PC-3 (cell line): ENCODE results near the gene SULT2B1. TPM values are rescaled to one million over a fixed set of nuclear protein-coding genes. Genes with fewer than 3 reads are reported as not detected.

Source experiments
- ATAC-seq: fragments of 200-7000 bp; cut with Tn5 transposase; 2 replicates; pipeline ENCODE4 v1.9.1; 2020; ENCODE audit warnings: mild to moderate bottlenecking, moderate library complexity
- BruUV-seq: library from RNA; stranded (reverse); fragments of 400-500 nt; replicated peaks from 2 replicates; lab custom pipeline; 2021; lab: Mats Ljungman, UMichigan
- CTCF ChIA-PET: fragments of 300-600 bp; sonication (Branson Sonifier 250); formaldehyde crosslinking; loops from one replicate; lab custom pipeline; 2022; ENCODE audit warnings: antibody characterized with exemption; lab: Charles Lee
- POLR2A ChIA-PET: fragments of 300-600 bp; sonication (Branson Sonifier 250); formaldehyde crosslinking; loops from one replicate; lab custom pipeline; 2022; ENCODE audit warnings: antibody characterized with exemption; ENCODE audit not compliant: unreplicated experiment; lab: Charles Lee
- DNase-seq: peaks from one replicate; pipeline ENCODE4 v3.0.0-alpha.2; 2015
- H2AFZ ChIP-seq: fragments of 300-600 bp; sonication (generic); 2 replicates; pipeline ENCODE4 v1.6.0; 2016; ENCODE audit warnings: antibody characterized with exemption, low read length
- H3F3A ChIP-seq: fragments of 300-600 bp; sonication (generic); one replicate; pipeline ENCODE4 v1.6.0; 2017; ENCODE audit warnings: antibody characterized with exemption, low read length, control low read depth, mild to moderate bottlenecking; ENCODE audit not compliant: unreplicated experiment
- H3K27ac ChIP-seq: fragments of 300-600 bp; sonication (generic); 2 replicates; pipeline ENCODE4 v1.5.1; 2016; ENCODE audit warnings: mild to moderate bottlenecking, low read length
- H3K27me3 ChIP-seq: fragments of 300-600 bp; sonication (generic); 2 replicates; pipeline ENCODE4 v1.6.1; 2016; ENCODE audit warnings: low read length, mixed read lengths
- H3K36me3 ChIP-seq: fragments of 300-600 bp; sonication (generic); 2 replicates; pipeline ENCODE4 v1.6.1; 2016; ENCODE audit warnings: low read depth, mixed run types, low read length, mixed read lengths
- H3K4me1 ChIP-seq: fragments of 300-600 bp; sonication (generic); 2 replicates; pipeline ENCODE4 v1.5.1; 2016; ENCODE audit warnings: low read length; ENCODE audit not compliant: insufficient read depth
- H3K4me2 ChIP-seq: fragments of 300-600 bp; sonication (generic); 2 replicates; pipeline ENCODE4 v1.6.0; 2016; ENCODE audit warnings: low read length
- H3K4me3 ChIP-seq: fragments of 300-600 bp; sonication (generic); 2 replicates; pipeline ENCODE4 v1.5.1; 2016; ENCODE audit warnings: mild to moderate bottlenecking, low read length, mixed read lengths
- H3K79me2 ChIP-seq: fragments of 300-600 bp; sonication (generic); 2 replicates; pipeline ENCODE4 v1.6.1; 2017; ENCODE audit warnings: low read length, mixed read lengths
- H3K9ac ChIP-seq: fragments of 300-600 bp; sonication (generic); 2 replicates; pipeline ENCODE4 v1.6.0; 2016; ENCODE audit warnings: mild to moderate bottlenecking, low read length
- H3K9me2 ChIP-seq: fragments of 300-600 bp; sonication (generic); replicated peaks from 2 replicates; pipeline ENCODE4 v1.6.1; 2016; ENCODE audit warnings: mixed run types, low read length, mixed read lengths
- H3K9me3 ChIP-seq: fragments of 300-600 bp; sonication (generic); 2 replicates; pipeline ENCODE4 v1.6.1; 2016; ENCODE audit warnings: low read length, mixed read lengths
- H4K20me1 ChIP-seq: fragments of 300-600 bp; sonication (generic); 2 replicates; pipeline ENCODE4 v1.6.1; 2016; ENCODE audit warnings: low read length, mixed read lengths
- CTCF ChIP-seq: fragments of 300-600 bp; sonication (generic); conservative IDR thresholded peaks from 2 replicates; pipeline ENCODE4 v1.5.1; 2017; ENCODE audit warnings: antibody characterized with exemption, low read depth, mild to moderate bottlenecking, low read length
- EZH2 ChIP-seq: fragments of 300-600 bp; sonication (generic); IDR thresholded peaks from one replicate; pipeline ENCODE4 v1.6.1; 2017; ENCODE audit warnings: antibody characterized with exemption, mild to moderate bottlenecking, low read length; ENCODE audit not compliant: unreplicated experiment
- EZH2phosphoT487 ChIP-seq: fragments of 300-600 bp; sonication (generic); IDR thresholded peaks from 2 replicates; pipeline ENCODE4 v1.6.1; 2018; ENCODE audit warnings: mild to moderate bottlenecking, antibody characterized with exemption, low read length, borderline replicate concordance
- intact Hi-C: fragments of 100-400 bp; cut with micrococcal nuclease; formaldehyde crosslinking; loops from 2 replicates; pipeline ENCODE4 v1.9.0; 2023
- total RNA-seq: library from RNA; depleted of rRNA; stranded (reverse); fragments of >200 nt; gene quantifications from 2 replicates; pipeline ENCODE4 v1.2.3, GENCODE V29; 2014

The SULT2B1 gene
- total RNA-seq, 1 experiment from 2014 or later: 6.7 TPM

- CTCF ChIA-PET: no interaction called here
Observed at GRCh38 chr19:48603449-48603848, 51.5 kb downstream of the SULT2B1 start.

GRCh38 chr19:48603850-48604249 lies 51.9 kb downstream of the SULT2B1 start:
- Histone ChIP-seq H3K4me1 (no peaks in the 10 kb centered on the region), H2AFZ (no peak overlapping the region), H4K20me1 (no peaks in the 10 kb centered on the region), H3K9me3 (no peaks in the 10 kb centered on the region), H3K27ac (no peak overlapping the region), H3K27me3 (no peaks in the 10 kb centered on the region), H3F3A (no peaks in the 10 kb centered on the region), H3K9ac (no peak overlapping the region), H3K4me3 (no peak overlapping the region), H3K79me2 (no peaks in the 10 kb centered on the region), H3K4me2 (no peak overlapping the region), H3K36me3 (no peaks in the 10 kb centered on the region), H3K9me2 (no peaks in the 10 kb centered on the region)
- no peak for DNase-seq
- no TSS peak for BruUV-seq
- CTCF ChIA-PET: no interaction called here
- no peak for ATAC-seq
- intact Hi-C loops: no loop called here
- TF ChIP-seq EZH2phosphoT487: no peak
- TF ChIP-seq EZH2: no peak
- no peak for TF ChIP-seq CTCF
- POLR2A ChIA-PET: no interaction called here

More at GRCh38 chr19:48603449-48603848, 51.5 kb downstream of the SULT2B1 start:
- BruUV-seq: no TSS peak
- ATAC-seq (no peak), DNase-seq (no peak)
- TF ChIP-seq EZH2phosphoT487: no peak
- TF ChIP-seq CTCF: no peak
- TF ChIP-seq EZH2: no peak
- H3K9me2 ChIP-seq: no peaks in the 10 kb centered on the region
- H3K4me2 ChIP-seq: no peak overlapping the region
- no peaks in the 10 kb centered on the region for H3K4me1 ChIP-seq
- H3F3A ChIP-seq: no peaks in the 10 kb centered on the region
- no peaks in the 10 kb centered on the region for H4K20me1 ChIP-seq
- no peaks in the 10 kb centered on the region for H3K79me2 ChIP-seq
- no peak overlapping the region for H3K4me3 ChIP-seq
- POLR2A ChIA-PET: no interaction called here
- no peaks in the 10 kb centered on the region for H3K36me3 ChIP-seq
- H3K27ac ChIP-seq: no peak overlapping the region
- intact Hi-C loops: no loop called here
- no peak overlapping the region for H3K9ac ChIP-seq
- no peak overlapping the region for H2AFZ ChIP-seq
- H3K9me3 ChIP-seq: no peaks in the 10 kb centered on the region
- H3K27me3 ChIP-seq: no peaks in the 10 kb centered on the region

GRCh38 chr19:48606463-48607358 lies 54.7 kb downstream of the SULT2B1 start, which contains the start of gene SPACA4:
Gene SPACA4 (plus strand): TSS chr19:48606742. CDS start chr19:48606979, 237 bp downstream.
- Histone ChIP-seq H3K9me3 (no peaks in the 10 kb centered on the region), H3K4me1 (no peaks in the 10 kb centered on the region), H4K20me1 (no peaks in the 10 kb centered on the region), H3K27me3 (no peaks in the 10 kb centered on the region), H3K79me2 (no peaks in the 10 kb centered on the region), H3F3A (no peaks in the 10 kb centered on the region), H3K9ac (no peak within 1 kb of the TSS), H3K4me2 (no peak within 1 kb of the TSS), H3K36me3 (no peaks in the 10 kb centered on the region), H3K4me3 (no peak within 1 kb of the TSS), H3K27ac (no peak within 1 kb of the TSS), H2AFZ (no peak within 1 kb of the TSS), H3K9me2 (no peaks in the 10 kb centered on the region)
- BruUV-seq: no TSS peak
- intact Hi-C loops: no loop called here
- ChIA-PET CTCF (no interaction called here), POLR2A (no interaction called here)
- DNase-seq: no peak
- TF ChIP-seq EZH2 (no peak), EZH2phosphoT487 (no peak), CTCF (no peak)
- no peak for ATAC-seq
